ENCODE results near the gene LIPT2.

DNA sequence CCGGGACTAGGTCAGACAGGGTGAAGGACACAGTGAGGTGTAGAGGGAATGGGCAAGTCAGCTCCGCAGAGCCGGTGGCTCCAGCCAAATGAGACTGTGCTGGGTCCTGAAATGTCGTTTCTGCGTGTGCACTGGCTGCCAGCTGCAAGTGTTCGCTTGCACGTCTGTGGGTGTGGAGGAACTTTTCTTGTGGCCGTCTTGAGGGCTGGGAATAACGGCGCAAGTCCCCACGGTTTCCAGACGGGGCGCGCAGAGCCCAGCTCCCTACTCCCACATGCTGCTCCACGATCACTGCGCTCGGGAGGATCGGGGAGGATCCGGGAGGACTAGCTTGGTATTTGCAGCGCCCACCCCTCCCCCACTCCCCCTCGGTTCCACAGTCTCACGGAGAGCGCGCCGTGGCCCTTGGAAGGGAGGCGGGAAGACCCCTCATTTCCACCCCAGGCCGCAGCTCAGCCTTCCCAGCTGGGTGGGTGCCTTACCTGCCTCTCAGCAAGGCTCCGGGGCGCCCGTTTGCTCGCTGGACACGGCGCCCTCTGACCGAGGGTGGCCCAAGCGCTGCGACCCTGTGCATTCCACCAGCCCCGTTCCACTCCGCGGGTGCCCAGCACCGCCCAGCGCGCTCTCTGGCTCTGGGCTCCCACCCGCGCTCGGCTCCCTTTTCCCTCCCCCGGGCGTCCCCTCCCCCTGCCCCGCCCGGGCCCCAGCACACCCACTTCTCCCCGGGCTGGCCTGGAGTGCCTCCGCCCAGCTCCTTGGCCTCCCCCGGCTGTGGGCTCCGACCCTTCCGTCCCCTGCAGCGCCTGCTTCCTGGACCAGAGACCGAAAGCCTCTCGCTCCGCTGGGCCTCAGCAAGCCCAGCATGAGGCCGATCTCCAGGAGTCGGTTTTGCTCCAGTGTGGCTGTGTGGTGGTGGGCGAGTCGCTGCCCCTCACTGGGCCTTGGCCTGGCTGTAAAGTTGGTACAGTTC is 26.3 kb downstream of the LIPT2 start, which contains the start of gene KCNE3:
- TF ChIP-seq, protein P1, sequence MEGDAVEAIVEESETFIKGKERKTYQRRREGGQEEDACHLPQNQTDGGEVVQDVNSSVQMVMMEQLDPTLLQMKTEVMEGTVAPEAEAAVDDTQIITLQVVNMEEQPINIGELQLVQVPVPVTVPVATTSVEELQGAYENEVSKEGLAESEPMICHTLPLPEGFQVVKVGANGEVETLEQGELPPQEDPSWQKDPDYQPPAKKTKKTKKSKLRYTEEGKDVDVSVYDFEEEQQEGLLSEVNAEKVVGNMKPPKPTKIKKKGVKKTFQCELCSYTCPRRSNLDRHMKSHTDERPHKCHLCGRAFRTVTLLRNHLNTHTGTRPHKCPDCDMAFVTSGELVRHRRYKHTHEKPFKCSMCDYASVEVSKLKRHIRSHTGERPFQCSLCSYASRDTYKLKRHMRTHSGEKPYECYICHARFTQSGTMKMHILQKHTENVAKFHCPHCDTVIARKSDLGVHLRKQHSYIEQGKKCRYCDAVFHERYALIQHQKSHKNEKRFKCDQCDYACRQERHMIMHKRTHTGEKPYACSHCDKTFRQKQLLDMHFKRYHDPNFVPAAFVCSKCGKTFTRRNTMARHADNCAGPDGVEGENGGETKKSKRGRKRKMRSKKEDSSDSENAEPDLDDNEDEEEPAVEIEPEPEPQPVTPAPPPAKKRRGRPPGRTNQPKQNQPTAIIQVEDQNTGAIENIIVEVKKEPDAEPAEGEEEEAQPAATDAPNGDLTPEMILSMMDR (IDR thresholded peaks at IDR 0.05), result no peak
- TF ChIP-seq POLR2A (IDR thresholded peaks at IDR 0.05), result no peak

Measured in lower leg skin (tissue), 3 donors.